Heart left ventricle (tissue), 16 donors: ENCODE measurements around the gene ANKRD36B. TPM values are rescaled to one million over a fixed set of nuclear protein-coding genes. Genes with fewer than 3 reads are reported as not detected.
A peak's percentile ranks its signal among the peaks of the same experiment; 100 is the strongest.
"Not testable (repeated sequence)": the region's sequence is repeated elsewhere in the genome, so short reads cannot be mapped to it uniquely, and the experiment has no call there.

ENCODE experiments used
- ATAC-seq, 4 donors: fragments of 200-7000 bp; cut with Tn5 transposase; one replicate each; pipeline ENCODE4 v1.9.1; 2020 to 2022; ENCODE audit warnings: moderate library complexity in 4 of 4, mild to moderate bottlenecking in 3 of 4, moderate number of reproducible peaks in 1 of 4
- DNase-seq, 5 donors: peaks; one replicate each; pipeline ENCODE4 v3.0.0-alpha.2; 2020
- H3K27ac ChIP-seq, 12 donors: fragments of 200-600 bp; sonication (generic) in 4 of 12; one replicate each; pipeline versions ENCODE4 v1.5.0 to v1.8.0; 2016 to 2022; ENCODE audit warnings: mild to moderate bottlenecking in 2 of 12
- H3K27me3 ChIP-seq, 9 donors: fragments of 200-600 bp; sonication (generic) in 2 of 9; one replicate each; pipeline versions ENCODE4 v1.5.1 to v1.8.0; 2016 to 2022; ENCODE audit warnings: mild to moderate bottlenecking in 3 of 9
- H3K36me3 ChIP-seq, 9 donors: fragments of 200-600 bp; sonication (generic) in 2 of 9; one replicate each; pipeline versions ENCODE4 v1.5.0 to v1.8.0; 2018 to 2022; ENCODE audit warnings: mild to moderate bottlenecking in 2 of 9
- H3K4me1 ChIP-seq, 12 donors: fragments of 200-600 bp; sonication (generic) in 4 of 12; one replicate each; pipeline versions ENCODE4 v1.5.0 to v1.8.0; 2016 to 2022; ENCODE audit warnings: mild to moderate bottlenecking in 3 of 12
- H3K4me3 ChIP-seq, 12 donors: fragments of 200-600 bp; sonication (generic) in 4 of 12; one replicate each; pipeline versions ENCODE4 v1.5.0 to v1.8.0; 2017 to 2022; ENCODE audit warnings: mild to moderate bottlenecking in 9 of 12, moderate library complexity in 4 of 12
- H3K9me3 ChIP-seq, 12 donors: fragments of 200-600 bp; sonication (generic) in 4 of 12; one replicate each; pipeline versions ENCODE4 v1.5.0 to v1.8.0; 2016 to 2022; ENCODE audit warnings: mild to moderate bottlenecking in 1 of 12
- POLR2A ChIP-seq, 2 donors: fragments of 450-650 bp; IDR thresholded peaks; one replicate each; pipeline ENCODE4 v1.6.1; 2017; ENCODE audit warnings: antibody characterized with exemption in 2 of 2, mild to moderate bottlenecking in 2 of 2, moderate library complexity in 2 of 2
- WGBS, 4 donors: extraction: QIAGEN DNeasy Blood & Tissue Kit in 2 of 4; methylation state at CpG; one replicate each; pipeline versions ENCODE4 v1.1.5 to v1.1.7; 2013 to 2018; 5-methylcytosine and 5-hydroxymethylcytosine counted together
- intact Hi-C, 10 donors: fragments of 100-400 bp; cut with DNase I; formaldehyde crosslinking; loops; one replicate each; pipeline versions ENCODE4 v1.11.1 to v1.14.2; 2022
- polyA plus RNA-seq, 2 donors: library from polyadenylated mRNA; stranded (reverse); fragments of 200-250 nt; gene quantifications; one replicate each; pipeline ENCODE4 v1.2.3, GENCODE V29; 2013
- total RNA-seq, 9 donors: library from RNA; depleted of rRNA in 2 of 9; stranded (reverse); fragments of >200 nt in 2 of 9; fragmentation: NEBNext Ultra II Directional in 3 of 9; extraction: Animal tissue kit (Norgen Biotek cat#: 25700) in 3 of 9; gene quantifications; one replicate each; pipeline versions ENCODE4 v1.1.0 to v1.2.4, GENCODE V29; 2016 to 2023
- TF ChIP-seq, protein P1 (sequence below), 12 donors: fragments of 200-600 bp; sonication (generic) in 4 of 12; IDR thresholded peaks; one replicate each; pipeline versions ENCODE4 v1.5.0 to v1.8.0; 2018 to 2022; ENCODE audit warnings: antibody characterized with exemption in 12 of 12, mild to moderate bottlenecking in 5 of 12
- donor health status: ischemic (EF 13 %, LVEDD 7.1; RV severe dilation, severe dysfunction).
- donor health status: healthy with polysubstance abuse.
- donor health status: DM: no; HTN: yes; CAD: no.
- donor health status: DM: no; HTN: no; CAD: no.
- donor health status: ischemic (EF 25% LVEDD 6.9; RV normal size, moderate dysfunction).
- donor health status: ischemic (EF 25% LVEDD 5.7; RV mildly dilated, moderate dysfunction).
- donor health status: healthy.
- donor health status: DM: yes; HTN: yes; CAD: no.
- donor health status: ischemic (EF 35%, LVEDD 5.7; RV mildly dilated, moderate dysfunction).
- donor health status: nonischemic (EF 11% LVEDD 7.7; RV severe dilation, severe dysfunction).
- donor health status: DM: yes; HTN: yes; CAD: no.
- donor health status: PGD.
- donor health status: ischemic (EF 29% LVEDD 5.4; RV normal size, mild dysfunction).
- donor health status: nonischemic (EF 23%, LVEDD 6.1; RV moderate dilation, normal function).

Gene ANKRD36B
- total and polyA plus RNA-seq, 11 donors: 1.2 to 8.0 (median 4.1) TPM

DNA sequence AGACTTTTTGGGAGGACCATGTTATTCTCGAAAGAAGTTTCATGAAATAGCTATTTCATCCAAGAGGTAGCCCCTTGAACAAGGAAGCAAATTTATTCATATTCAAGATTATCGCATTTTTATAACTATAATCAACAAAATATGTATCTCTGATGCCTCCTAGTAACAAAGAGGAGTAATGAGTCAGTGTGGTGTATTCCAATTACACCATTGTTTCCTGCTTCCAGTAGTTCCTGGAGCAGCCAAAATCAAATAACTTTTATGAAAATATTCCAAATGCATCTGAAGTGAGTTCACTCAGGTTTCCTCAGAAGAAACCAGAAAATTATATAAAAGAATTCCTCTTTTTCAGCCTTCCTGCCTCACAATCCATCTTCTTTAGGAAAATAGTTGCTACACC is 43.0 kb downstream of the ANKRD36B start:
- ATAC-seq: no peak
- no peaks in the 10 kb centered on the region for H3K4me1 ChIP-seq
- DNase-seq: no peak
- H3K27ac ChIP-seq: no peak overlapping the region
- H3K9me3 ChIP-seq: no peaks in the 10 kb centered on the region
- no peak for TF ChIP-seq POLR2A (IDR thresholded peaks at IDR 0.05)
- TF ChIP-seq, protein P1, sequence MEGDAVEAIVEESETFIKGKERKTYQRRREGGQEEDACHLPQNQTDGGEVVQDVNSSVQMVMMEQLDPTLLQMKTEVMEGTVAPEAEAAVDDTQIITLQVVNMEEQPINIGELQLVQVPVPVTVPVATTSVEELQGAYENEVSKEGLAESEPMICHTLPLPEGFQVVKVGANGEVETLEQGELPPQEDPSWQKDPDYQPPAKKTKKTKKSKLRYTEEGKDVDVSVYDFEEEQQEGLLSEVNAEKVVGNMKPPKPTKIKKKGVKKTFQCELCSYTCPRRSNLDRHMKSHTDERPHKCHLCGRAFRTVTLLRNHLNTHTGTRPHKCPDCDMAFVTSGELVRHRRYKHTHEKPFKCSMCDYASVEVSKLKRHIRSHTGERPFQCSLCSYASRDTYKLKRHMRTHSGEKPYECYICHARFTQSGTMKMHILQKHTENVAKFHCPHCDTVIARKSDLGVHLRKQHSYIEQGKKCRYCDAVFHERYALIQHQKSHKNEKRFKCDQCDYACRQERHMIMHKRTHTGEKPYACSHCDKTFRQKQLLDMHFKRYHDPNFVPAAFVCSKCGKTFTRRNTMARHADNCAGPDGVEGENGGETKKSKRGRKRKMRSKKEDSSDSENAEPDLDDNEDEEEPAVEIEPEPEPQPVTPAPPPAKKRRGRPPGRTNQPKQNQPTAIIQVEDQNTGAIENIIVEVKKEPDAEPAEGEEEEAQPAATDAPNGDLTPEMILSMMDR (IDR thresholded peaks at IDR 0.05): no peak
- H3K27me3 ChIP-seq: no peaks in the 10 kb centered on the region
- intact Hi-C loops: loop anchor here in 2 of 10 donors (5.0 to 10.0 kb wide), 2 partner anchors 349 to 352 kb away; no protein-coding TSS in a partner anchor
- H3K36me3 ChIP-seq: peaks cover 0 to 65% (median 27%) of the 10 kb centered on the region in 9 donors
- 80 to 96% (median 93%) methylated on average over 2 of the region's 2 CpGs for WGBS, 4 donors
- no peak overlapping the region for H3K4me3 ChIP-seq

DNA sequence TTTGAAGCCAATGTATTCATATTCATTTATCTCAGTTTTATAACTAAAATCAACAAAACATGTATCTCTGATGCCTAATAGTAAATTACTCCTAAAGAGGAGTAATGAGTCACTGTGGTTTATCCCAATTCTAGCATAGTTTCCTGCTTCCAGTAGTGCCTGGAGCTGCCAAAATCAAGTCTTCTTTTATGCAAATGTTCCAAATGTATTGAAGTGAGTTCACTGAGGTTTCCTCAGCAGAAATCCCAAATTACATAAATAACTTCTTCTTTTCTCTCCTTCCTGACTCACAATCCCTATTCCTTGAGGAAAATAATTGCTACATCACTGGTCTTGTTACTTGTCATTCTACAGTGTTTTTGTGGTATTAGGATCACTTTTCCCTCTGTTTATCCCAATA is 44.8 kb downstream of the ANKRD36B start:
- not testable (repeated sequence) for H3K4me3 ChIP-seq, H3K27ac ChIP-seq, H3K9me3 ChIP-seq, ATAC-seq, H3K4me1 ChIP-seq, H3K27me3 ChIP-seq, DNase-seq
- intact Hi-C loops: loop anchor here in 2 of 10 donors (5.0 to 10.0 kb wide), 2 partner anchors 348 to 350 kb away; no protein-coding TSS in a partner anchor
- H3K36me3 ChIP-seq: peaks cover 0 to 62% (median 18%) of the 10 kb centered on the region in 9 donors

DNA sequence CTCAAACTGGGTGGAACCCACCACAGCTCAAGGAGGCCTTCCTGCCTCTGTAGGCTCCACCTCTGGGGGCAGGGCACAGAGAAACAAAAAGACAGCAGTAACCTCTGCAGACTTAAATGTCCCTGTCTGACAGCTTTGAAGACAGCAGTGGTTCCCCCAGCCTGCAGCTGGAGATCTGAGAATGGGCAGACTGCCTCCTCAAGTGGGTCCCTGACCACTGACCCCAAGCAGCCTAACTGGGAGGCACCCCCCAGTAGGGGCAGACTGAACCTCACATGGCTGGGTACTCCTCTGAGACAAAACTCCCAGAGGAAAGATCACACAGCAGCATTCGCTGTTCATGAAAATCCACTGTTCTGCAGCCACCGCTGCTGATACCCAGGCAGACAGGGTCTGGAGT is 63.8 kb downstream of the ANKRD36B start:
- H3K4me3 ChIP-seq, DNase-seq, H3K4me1 ChIP-seq, H3K36me3 ChIP-seq, H3K9me3 ChIP-seq, ATAC-seq, H3K27me3 ChIP-seq, intact Hi-C loops, H3K27ac ChIP-seq: not testable (repeated sequence)
- 95 to 100% (median 97%) methylated on average over 2 of the region's 2 CpGs; no CpG with 5 or more reads in 1 of the 4 donors for WGBS, 4 donors

DNA sequence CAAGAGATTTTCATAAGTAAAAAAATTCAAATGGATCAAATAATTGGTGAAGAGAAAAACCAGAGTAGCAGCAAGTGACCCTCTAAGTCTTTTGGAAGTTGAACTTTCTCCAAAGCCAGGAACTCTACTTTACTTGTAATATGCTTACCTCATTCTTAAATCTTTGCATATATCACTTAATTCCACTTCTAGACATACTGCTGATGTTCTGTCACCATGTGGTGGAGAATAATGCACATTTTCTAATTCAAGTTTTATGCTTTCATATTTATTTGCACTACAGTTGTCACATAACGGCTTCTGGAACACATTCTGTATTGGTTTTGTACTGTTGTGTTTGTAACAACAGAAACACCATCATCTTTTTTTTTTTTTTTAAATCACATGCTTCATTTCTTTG is 65.9 kb downstream of the ANKRD36B start:
- ATAC-seq: not testable (repeated sequence)

DNA sequence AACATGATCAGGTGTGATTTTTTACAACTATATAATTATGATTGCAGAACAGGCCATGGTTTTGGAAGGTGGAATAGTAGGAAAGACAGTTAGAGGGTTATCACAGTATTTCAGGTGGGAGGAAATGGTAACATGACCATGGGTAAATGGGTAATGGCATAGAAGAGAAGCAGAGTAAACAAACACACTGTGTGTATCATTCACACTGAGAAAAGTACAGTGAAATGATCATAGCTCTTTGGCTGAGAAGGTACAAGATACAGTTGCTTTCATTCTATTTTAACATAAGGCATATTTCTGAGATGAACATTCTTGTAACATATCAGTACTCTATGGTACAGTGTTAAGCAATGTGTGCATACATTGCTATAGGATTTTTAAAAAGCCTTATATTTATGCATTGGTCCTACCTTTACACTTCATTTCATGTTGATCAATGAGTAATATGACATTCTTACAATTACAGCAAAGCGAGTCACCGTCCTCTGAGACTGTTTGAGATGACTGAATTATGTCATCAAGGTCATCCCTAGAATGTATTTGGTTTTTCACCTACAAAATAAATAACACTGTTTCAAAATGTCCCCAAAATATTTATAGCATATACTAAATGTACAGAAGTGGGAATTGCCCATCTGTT is 66.6 kb downstream of the ANKRD36B start:
- H3K4me3 ChIP-seq, DNase-seq, H3K27me3 ChIP-seq, H3K27ac ChIP-seq, H3K4me1 ChIP-seq, H3K9me3 ChIP-seq, H3K36me3 ChIP-seq, ATAC-seq, intact Hi-C loops: not testable (repeated sequence)
- WGBS, 4 donors: no CpG with 5 or more reads among the region's 2 CpGs

More for the DNA sequence above, 65.9 kb downstream of the ANKRD36B start:
- intact Hi-C loops, H3K9me3 ChIP-seq, H3K36me3 ChIP-seq, H3K4me1 ChIP-seq, H3K27ac ChIP-seq, DNase-seq, H3K27me3 ChIP-seq, H3K4me3 ChIP-seq: not testable (repeated sequence)
- WGBS, 4 donors: 93 to 100% (median 100%) methylated on average over 1 of the region's 1 CpG

DNA sequence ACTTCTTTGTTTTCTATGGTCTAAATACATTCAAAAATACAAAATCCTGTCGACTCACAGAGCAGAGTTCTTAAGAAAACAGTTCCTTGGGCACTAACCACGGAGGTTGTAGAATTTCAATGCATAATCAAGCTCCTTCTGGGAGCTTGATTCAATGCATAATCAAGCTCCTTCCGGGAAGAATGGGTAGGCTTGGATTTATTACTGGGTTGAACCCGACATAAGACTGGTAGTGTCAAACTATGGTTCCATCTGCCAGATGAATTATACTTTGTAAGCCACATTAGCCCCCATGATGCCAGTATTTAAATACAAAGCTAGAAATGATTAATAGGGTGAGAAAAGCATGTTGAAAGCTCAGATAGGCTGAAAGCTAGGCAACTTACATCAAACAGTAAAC is 94.0 kb downstream of the ANKRD36B start:
- intact Hi-C loops, H3K27me3 ChIP-seq: not testable (repeated sequence)

DNA sequence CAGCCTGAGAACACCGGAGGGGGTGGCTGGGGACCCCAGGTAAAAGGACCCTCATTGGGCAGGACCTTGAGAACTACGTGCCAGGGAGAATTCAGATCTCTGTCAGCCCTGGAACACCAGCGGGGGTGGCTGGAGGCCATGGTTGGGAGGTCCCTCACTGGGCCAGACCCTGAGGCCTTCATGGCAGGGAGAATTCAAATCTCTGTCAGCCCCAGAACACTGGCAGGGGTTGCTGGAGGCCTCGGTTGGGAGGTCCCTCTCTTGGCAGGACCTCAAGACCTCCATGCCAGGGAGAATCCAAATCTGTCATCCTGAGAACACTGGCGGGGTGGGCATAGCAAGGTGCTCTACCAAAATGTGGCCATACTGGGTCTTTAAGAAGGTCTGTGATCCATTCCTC is 99.5 kb downstream of the ANKRD36B start:
- H3K27ac ChIP-seq, H3K4me1 ChIP-seq, ATAC-seq, H3K27me3 ChIP-seq, H3K4me3 ChIP-seq, intact Hi-C loops, H3K9me3 ChIP-seq, H3K36me3 ChIP-seq: not testable (repeated sequence)
- 84 to 97% (median 95%) methylated on average over 3 to 5 of the region's 5 CpGs for WGBS, 4 donors
- peak; percentile 6 to 68 (median 22) for DNase-seq

More for the DNA sequence above, 94.0 kb downstream of the ANKRD36B start:
- not testable (repeated sequence) for ATAC-seq, H3K36me3 ChIP-seq, H3K9me3 ChIP-seq, H3K27ac ChIP-seq, H3K4me3 ChIP-seq, H3K4me1 ChIP-seq, DNase-seq
- WGBS, 4 donors: 88 to 100% (median 90%) methylated on average over 1 to 4 of the region's 4 CpGs

Other genes with a start within 250 kb of the ANKRD36B start
- 1,000 to 10,000 TPM in 7 of 9 donors, 100 to 1,000 TPM in 2; 745 to 2,539 (median 1,214) TPM for gene COX5B, start 56.2 kb upstream of the ANKRD36B start, total RNA-seq
- 1,000 to 10,000 TPM; 1,226 to 4,214 TPM for gene COX5B, start 56.2 kb upstream of the ANKRD36B start, polyA plus RNA-seq
- 10 to 100 TPM; 62.1 to 84.1 (median 74.9) TPM for gene ACTR1B, start 74.2 kb upstream of the ANKRD36B start, total RNA-seq
- gene ACTR1B, start 74.2 kb upstream of the ANKRD36B start, polyA plus RNA-seq: 10 to 100 TPM; 48.7 to 94.9 TPM
- gene C2orf92, start 79.8 kb upstream of the ANKRD36B start, total RNA-seq: 1 to 10 TPM; 1.7 to 3.9 (median 2.4) TPM
- 10 to 100 TPM in 1 of 2 donors, under 1 TPM in 1; 0.89 to 11.0 TPM for gene C2orf92, start 79.8 kb upstream of the ANKRD36B start, polyA plus RNA-seq
- 10 to 100 TPM in 1 of 9 donors, 1 to 10 TPM in 2, under 1 TPM in 5, not detected in 1; 0.16 to 13.5 (median 0.87) TPM for gene ZAP70, start 123.7 kb upstream of the ANKRD36B start, total RNA-seq
- under 1 TPM; 0.58 to 0.65 TPM for gene ZAP70, start 123.7 kb upstream of the ANKRD36B start, polyA plus RNA-seq